Left ventricle myocardium superior (tissue), 1 donor: ENCODE results near the gene FASLG. TPM values are rescaled to one million over a fixed set of nuclear protein-coding genes. Genes with fewer than 3 reads are reported as not detected.

ENCODE experiments used
- total RNA-seq: library from RNA; stranded (reverse); fragmentation: NEBNext Ultra II Directional; extraction: Animal tissue kit (Norgen Biotek cat#: 25700); gene quantifications from one replicate; pipeline ENCODE4 v1.2.1, GENCODE V29; 2021
- donor health status: DM: no; HTN: yes; CAD: no; lungs with severe emphysema.

FASLG gene
- total RNA-seq, 1 donor from 2014 or later = 0.12 TPM

Other genes starting within 250 kb of the FASLG start
- 21.9 TPM for gene C1orf105, start 238.4 kb upstream of the FASLG start, total RNA-seq
- 12.3 TPM for gene PIGC, start 215.0 kb upstream of the FASLG start, total RNA-seq
- gene SUCO, start 126.0 kb upstream of the FASLG start, total RNA-seq = 19.1 TPM